ENCODE results near the gene SGTA. TPM values are rescaled to one million over a fixed set of nuclear protein-coding genes. Genes with fewer than 3 reads are reported as not detected.

Gene SGTA
- total and polyA plus RNA-seq, 9 of the 15 experiments (the other 6 are each of a cell fraction or from before 2014, with no cell fraction given): 1.4 to 110 (median 49.9) TPM

DNA sequence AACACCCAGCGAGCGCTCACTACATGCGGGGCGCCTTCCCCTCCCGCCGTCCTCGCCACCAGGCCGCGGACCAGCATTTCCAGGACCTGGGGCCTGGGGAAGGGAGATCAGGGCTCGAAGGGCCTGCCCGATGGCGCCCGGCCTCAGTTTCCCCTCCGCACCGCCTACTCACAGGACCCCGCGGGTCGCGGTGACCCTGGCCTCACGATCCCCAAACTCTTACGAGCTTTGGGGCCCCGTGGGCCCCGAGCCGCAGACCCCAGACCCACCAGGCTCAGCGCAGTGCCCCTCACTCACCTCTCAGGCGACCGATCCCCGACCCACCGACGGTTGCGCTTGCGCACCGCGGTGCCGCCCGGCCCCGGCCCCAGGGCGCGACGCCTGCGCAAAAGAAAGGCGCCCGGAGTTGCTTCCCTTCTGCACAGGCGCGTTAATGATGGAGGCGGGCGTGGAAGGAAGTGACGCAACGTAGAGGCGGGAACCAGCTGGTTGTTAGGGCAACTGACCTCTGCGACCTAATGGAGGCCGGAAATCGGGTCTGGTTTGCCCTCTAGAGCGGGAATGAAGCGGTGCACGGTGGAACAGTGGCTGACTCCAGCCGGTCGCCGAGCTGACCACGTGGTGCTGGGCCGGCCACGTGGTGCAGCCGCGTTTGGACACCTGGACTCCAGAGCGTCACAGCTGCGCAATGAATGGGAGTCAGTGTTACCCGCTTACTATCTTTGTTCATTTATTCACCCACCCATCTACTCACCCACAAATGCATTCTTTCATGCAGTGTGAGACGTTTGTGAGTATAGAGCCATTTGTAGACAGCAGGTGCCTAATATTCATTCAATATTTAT lies at the start of gene SGTA (continued):
- TF ChIP-seq, protein P1, sequence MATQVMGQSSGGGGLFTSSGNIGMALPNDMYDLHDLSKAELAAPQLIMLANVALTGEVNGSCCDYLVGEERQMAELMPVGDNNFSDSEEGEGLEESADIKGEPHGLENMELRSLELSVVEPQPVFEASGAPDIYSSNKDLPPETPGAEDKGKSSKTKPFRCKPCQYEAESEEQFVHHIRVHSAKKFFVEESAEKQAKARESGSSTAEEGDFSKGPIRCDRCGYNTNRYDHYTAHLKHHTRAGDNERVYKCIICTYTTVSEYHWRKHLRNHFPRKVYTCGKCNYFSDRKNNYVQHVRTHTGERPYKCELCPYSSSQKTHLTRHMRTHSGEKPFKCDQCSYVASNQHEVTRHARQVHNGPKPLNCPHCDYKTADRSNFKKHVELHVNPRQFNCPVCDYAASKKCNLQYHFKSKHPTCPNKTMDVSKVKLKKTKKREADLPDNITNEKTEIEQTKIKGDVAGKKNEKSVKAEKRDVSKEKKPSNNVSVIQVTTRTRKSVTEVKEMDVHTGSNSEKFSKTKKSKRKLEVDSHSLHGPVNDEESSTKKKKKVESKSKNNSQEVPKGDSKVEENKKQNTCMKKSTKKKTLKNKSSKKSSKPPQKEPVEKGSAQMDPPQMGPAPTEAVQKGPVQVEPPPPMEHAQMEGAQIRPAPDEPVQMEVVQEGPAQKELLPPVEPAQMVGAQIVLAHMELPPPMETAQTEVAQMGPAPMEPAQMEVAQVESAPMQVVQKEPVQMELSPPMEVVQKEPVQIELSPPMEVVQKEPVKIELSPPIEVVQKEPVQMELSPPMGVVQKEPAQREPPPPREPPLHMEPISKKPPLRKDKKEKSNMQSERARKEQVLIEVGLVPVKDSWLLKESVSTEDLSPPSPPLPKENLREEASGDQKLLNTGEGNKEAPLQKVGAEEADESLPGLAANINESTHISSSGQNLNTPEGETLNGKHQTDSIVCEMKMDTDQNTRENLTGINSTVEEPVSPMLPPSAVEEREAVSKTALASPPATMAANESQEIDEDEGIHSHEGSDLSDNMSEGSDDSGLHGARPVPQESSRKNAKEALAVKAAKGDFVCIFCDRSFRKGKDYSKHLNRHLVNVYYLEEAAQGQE (IDR thresholded peaks at IDR 0.05; ENCODE audit: borderline replicate concordance): peak; percentile 97
- TF ChIP-seq, protein P1 (CRISPR knock-in tag; IDR thresholded peaks at IDR 0.05; ENCODE audit: low read depth): no peak
- peak; percentile 79; the same call in 1 of the 2 replicates for TF ChIP-seq CBX1 (IDR thresholded peaks at IDR 0.05; ENCODE audit: low read depth)
- peak; percentile 67 for TF ChIP-seq TBP (optimal IDR thresholded peaks at IDR 0.05; ENCODE audit: low read depth, low read length)
- peak; percentile 88 to 89; a peak in 2 of 4 replicates for TF ChIP-seq SIN3A (IDR thresholded peaks at IDR 0.05; ENCODE audit: borderline replicate concordance in 2 of 2, control insufficient read depth in 1 of 2, low read depth in 2 of 2, low read length in 2 of 2)
- TF ChIP-seq RBFOX2 (IDR thresholded peaks at IDR 0.05; ENCODE audit: low read depth, low read length): peak; percentile 89
- TF ChIP-seq RBBP5 (IDR thresholded peaks at IDR 0.05; ENCODE audit: borderline replicate concordance, insufficient read depth, low read length, poor library complexity, severe bottlenecking): peak; percentile 71

All from K562 (cell line).